DMS153 treated with DMSO at 0.1 percent for 48 hours (cell line): ENCODE results near the gene CACNA1G.

Source experiments
- DNase-seq: peaks from one replicate; lab custom pipeline; 2025; ENCODE audit not compliant: unreplicated experiment; lab: John Stamatoyannopoulos, UW

CACNA1G gene

GRCh38 chr17:50609380-50610074 lies 49.0 kb downstream of the CACNA1G start:
- no peak for DNase-seq

GRCh38 chr17:50611634-50612033 lies 51.1 kb downstream of the CACNA1G start:
- DNase-seq: no peak

- DNase-seq: no peak
These were observed 51.8 kb downstream of the CACNA1G start for GRCh38 chr17:50612281-50612680.

- no peak for DNase-seq
These were observed 52.8 kb downstream of the CACNA1G start for GRCh38 chr17:50613007-50613992.

- DNase-seq: no peak
These were observed 54.0 kb downstream of the CACNA1G start for GRCh38 chr17:50614471-50615051.

GRCh38 chr17:50615828-50616227 lies 55.3 kb downstream of the CACNA1G start:
- DNase-seq: no peak

- DNase-seq: no peak
These were observed 57.8 kb downstream of the CACNA1G start for GRCh38 chr17:50618300-50618699.

- DNase-seq: no peak
These were observed 58.4 kb downstream of the CACNA1G start for GRCh38 chr17:50618941-50619340.

GRCh38 chr17:50619489-50619888 lies 59.0 kb downstream of the CACNA1G start:
- DNase-seq: no peak

GRCh38 chr17:50620237-50620636 lies 59.7 kb downstream of the CACNA1G start:
- DNase-seq: no peak

- no peak for DNase-seq
These were observed 60.3 kb downstream of the CACNA1G start for GRCh38 chr17:50620858-50621257.

- no peak for DNase-seq
These were observed 61.1 kb downstream of the CACNA1G start for GRCh38 chr17:50621574-50622031.

GRCh38 chr17:50624321-50624934 lies 63.9 kb downstream of the CACNA1G start:
- no peak for DNase-seq

- DNase-seq: no peak
These were observed 64.7 kb downstream of the CACNA1G start for GRCh38 chr17:50625032-50625871.

- peak; percentile 77 for DNase-seq
These were observed 65.6 kb downstream of the CACNA1G start for GRCh38 chr17:50626037-50626574.

GRCh38 chr17:50627036-50627781 lies 66.7 kb downstream of the CACNA1G start:
- DNase-seq: no peak

- DNase-seq: peak; percentile 70
These were observed 67.5 kb downstream of the CACNA1G start for GRCh38 chr17:50627782-50628601.

GRCh38 chr17:50629902-50630301 lies 69.4 kb downstream of the CACNA1G start:
- no peak for DNase-seq
